Activated CD4-positive, CD25-positive, alpha-beta regulatory T cell treated with anti-CD3 and anti-CD28 coated beads, Interleukin-2, amount 50 U/mL, for 72 hours (primary cell): ENCODE measurements around the gene PRICKLE1.

Source experiments
- DNase-seq: peaks from one replicate; pipeline ENCODE4 v3.0.0; 2021

Gene PRICKLE1

DNA sequence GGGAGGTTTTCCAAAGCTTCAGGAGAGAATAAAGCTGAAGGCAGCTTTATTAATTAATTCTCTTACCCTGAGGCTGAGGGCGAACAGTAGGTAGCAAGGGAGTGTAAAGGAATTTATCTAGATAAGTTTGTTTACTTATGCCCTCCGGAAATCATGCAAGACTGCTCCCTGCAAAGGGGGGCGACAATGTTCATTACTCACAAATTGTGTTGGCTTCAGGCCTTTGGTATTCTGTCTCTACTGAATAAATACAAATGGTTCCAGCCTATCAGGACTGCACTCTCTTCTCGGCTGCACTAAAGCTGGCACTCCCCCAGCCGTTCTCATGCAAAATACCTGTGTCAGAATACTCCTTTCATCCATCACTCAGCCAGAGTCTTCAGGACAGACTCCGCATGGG lies 142.8 kb downstream of the PRICKLE1 start:
- no peak for DNase-seq

DNA sequence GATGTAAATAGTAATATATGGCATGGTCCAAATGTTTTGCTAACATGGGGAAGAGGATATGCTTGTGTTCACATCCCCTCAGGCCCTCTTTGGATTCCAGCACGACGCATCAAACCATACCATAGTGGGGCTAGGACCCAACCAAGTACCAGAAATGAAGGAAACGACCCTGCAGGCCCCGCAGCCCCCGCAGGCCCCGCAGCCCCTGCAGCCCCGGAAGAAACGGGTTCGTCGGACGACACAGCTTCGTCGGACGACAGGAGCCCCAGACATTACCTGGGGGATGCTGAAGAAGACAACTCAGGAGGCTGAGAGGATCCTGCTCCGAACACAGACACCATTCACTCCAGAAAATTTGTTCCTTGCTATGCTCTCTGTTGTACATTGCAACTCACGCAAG lies 143.7 kb downstream of the PRICKLE1 start:
- DNase-seq: no peak

DNA sequence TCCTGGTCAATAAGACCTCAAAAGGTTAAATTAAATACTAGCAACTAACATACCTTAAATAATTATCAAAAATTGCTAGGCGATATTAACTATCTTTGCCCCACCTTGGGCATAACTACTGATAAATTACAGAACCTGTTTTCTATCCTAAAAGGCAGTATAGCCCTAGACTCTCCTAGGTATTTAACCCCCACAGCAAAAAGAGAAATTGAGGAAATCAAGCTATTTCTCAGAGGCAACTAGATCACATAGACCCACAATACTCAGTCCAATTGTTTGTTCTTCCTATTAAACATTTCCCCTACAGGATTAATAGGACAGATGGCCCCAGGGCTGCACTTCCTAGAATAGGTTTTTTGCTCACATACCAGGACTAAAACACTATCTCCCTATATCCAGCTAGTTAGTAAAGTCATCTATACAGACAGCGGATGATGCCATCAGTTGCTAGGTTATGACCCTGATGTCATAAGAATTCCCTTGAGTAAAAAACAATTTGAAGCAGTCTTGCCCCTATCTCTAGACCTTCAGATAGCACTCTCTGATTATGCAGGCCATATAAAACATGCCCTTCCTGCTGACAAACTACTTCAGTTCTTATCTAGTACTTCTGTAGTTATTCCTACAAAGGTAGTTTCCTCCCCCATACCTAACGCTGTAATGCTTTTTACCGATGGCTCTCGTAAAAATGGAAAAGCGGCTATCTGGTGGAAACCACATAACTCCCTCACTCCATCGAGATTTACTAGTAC lies 145.2 kb downstream of the PRICKLE1 start:
- no peak for DNase-seq

DNA sequence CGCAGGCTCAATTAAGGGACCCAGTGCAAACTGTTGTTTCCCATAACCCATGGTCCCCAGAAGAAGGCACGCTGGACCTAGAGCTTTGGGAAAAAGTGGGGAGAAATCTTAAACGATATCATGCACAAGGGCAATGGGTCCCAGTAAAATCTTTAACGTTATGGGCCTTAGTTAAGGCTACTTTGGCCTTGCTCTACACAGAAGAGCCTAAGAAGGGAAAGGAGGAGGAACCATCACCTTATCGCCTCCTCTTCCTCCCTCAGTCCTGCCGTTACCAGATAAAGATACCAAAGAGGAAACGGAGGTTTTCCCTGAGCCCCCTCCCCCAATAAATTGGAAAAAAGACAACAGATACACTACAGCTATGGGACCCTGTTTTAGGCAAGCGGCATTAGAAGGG lies 146.7 kb downstream of the PRICKLE1 start:
- DNase-seq: no peak

DNA sequence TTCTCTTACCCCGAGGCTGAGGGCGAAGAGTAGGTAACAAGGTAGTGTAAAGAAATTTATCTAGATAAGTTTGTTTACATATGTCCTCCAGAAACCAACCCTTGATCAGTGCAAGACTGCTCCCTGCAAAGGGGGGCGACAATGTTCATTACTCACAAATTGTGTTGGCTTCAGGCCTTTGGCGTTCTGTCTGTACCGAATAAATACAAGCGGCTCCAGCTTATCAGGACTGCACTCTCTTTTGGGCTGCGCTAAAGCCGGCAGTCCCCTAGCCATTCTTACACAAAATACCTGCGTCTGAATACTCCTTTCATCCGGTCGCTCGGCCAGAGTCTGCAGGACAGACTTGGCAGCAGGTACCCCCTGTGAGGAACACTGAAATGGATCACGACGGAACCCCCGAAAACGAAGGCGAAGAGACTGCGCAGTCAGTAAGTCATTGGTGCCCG lies 147.2 kb downstream of the PRICKLE1 start:
- no peak for DNase-seq

DNA sequence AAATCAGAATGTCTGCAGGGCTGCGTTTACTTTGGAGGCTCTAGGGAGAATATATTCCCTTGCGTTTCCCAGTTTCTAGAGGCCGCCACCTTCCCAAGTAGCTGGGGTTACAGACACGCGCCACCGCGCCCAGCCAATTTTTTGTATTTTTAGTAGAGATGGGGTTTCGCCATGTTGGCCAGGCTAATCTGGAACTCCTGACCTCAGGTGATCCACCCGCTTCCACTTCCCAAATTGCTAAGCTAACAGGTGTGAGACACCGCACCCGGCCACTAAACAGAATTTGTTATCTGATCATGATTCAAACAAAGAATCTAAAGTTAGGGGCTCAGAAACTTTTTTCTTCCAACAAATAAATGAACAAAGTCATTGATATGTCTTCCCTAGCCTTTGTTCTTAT lies 148.9 kb downstream of the PRICKLE1 start:
- DNase-seq: no peak

DNA sequence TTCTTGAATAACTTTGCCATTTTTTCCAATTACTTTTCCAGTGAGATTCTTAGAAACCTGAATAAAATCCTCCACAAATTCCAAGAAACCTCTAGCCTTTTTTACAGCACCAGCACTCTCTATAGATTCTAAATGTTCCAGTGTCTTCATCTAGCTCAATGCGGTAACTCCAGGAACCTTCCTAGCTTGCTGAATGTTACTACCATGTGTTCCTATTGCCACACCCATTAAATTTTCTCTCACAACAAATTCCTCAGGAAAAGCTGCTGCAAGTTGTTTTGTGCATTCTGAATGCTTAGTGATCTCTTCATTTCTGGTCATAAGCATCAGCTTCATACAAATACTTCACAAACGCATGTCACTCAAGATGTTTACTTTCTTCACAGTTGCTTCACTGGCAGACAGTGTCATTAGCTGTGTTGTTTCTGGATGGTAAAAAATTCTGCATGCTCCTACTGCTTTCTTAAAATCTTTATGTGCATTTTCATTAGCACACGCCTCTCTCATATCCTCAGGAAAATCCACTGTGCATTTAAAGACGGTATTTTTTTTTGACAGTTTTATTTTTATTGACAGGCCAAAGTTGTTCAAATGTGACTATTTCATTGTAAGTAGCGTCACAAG lies 156.9 kb downstream of the PRICKLE1 start:
- DNase-seq: no peak

DNA sequence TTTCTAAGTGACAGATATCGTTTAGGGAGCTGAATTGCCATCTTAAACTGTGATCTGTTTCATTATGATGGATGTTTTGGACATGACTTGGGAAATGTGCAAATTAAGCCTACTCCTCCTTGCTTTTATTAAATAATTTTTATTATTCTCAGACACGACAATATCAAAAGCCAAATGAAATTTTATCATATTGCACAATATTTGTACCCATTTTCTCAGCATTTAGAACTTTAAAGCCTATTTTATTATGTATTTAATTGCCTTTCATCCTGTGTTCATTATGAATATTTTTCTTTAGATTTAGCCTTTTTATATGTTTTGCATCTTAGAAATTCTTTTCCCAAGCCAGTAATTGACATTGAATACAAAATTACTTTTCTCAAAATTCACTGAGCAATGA lies 160.7 kb downstream of the PRICKLE1 start:
- DNase-seq: no peak

DNA sequence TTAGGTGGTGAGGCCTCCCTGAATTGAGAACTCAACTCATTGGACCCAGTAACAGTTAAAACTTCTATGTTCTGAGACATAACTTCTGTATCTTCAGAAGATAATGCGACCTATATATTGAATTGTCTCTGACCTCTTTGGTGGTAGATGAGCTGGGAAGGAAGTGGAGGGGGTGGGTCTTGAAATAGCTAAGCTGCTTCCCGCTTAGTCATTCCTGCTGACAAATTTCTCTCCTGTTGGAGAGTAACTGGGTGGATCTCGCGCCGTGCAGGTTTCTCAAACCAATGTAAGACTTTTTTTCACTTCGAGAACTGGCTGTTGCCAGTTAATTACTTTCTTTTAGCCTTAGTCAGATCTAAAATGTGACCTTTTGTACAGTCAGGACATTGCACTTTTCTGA lies 162.8 kb downstream of the PRICKLE1 start:
- DNase-seq: no peak

DNA sequence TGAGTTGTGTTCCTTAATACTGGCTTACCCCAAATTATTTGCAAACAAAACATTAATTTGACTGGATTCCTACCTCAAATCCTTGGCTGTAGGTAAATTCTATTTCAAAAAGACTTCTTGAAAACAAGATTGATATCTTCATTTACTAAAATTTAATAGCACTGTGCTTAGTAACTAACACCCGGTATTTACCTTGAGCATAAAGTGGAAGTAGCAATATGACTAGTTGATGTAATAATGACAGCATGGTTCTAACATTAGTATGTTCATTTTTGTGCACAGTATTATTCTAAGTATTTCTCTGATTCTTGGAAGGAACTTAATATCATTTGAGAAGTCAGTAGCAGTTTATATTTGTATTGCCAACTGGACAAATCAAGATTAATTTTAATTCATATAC lies 166.8 kb downstream of the PRICKLE1 start:
- DNase-seq: no peak

DNA sequence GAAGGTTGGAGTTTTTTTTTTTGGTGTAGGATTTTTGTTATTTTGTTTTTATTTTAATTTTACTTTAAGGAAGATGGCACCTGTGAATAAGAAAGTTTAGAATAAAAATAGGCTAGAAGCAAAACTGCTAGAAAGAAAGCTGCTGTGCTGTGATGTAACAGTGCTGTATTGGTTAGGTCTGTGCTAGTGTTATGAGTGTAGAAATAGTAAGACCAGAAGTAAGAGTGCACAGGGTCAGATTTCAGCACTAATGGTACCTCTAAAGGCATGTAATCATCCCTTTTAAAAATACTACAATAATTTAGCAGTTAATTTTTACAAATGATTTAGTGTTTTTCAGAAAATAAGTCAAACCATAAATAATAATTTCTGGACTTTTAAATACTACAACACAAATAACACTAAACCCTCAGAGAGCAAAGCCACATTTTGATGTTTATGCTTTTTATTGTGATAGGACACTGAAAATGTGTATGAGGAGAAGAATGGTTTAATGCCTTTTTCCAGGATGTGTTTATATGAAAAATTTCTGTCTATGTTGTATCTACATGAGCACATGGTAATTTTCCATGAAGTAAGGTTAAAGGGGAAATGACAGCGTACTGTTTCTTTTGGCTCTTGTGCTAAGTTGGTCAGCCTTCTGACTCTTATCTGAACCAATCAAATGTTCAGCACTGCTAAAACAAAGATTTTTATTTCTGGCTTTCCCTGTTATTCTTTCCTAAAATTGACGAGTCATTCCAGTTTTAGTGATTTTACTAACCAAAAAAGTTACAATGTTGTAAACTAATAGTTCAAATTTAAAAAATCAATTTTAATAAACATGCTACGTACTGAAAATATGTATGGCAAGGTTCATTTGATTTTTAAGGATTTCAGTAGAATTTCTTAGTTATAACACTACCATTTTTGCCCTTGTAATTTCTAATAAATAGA lies 167.4 kb downstream of the PRICKLE1 start:
- DNase-seq: no peak

DNA sequence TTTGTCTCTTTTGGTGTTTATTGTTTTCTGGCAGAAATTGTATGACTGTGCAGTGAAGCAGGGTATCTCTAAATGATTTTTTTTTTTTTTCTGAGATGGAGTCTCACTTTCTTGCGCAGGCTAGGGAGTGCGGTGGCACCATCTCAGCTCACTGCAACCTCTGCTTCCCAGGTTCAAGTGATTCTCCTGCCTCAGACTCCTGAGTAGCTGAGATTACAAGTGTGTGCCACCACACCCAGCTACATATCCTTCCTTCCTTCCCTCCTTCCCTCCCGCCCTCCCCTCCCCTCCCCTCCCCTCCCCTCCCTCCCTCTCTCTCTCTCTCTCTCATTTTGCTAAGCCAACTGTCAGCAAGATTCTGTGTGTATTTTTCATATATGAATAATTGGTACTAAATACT lies 169.2 kb downstream of the PRICKLE1 start:
- DNase-seq: no peak

DNA sequence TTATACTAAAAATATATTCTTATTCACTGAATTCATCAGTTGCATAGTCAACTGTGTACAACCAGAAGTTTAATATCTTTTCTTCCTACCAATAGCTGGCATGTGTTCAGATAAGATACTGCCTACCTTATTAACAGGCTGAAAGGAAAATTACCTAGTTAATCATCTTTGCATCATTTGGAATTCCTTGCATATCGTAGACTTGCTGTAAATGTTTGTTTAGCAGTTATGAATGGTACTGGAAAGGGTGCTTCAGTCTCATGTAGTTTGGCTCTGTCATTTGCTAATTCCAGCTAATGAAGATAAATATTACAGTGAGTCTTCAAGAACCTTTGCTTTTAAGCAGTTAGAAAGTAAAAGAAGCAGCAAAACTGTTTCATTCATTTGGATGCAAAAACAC lies 179.2 kb downstream of the PRICKLE1 start:
- DNase-seq: no peak

DNA sequence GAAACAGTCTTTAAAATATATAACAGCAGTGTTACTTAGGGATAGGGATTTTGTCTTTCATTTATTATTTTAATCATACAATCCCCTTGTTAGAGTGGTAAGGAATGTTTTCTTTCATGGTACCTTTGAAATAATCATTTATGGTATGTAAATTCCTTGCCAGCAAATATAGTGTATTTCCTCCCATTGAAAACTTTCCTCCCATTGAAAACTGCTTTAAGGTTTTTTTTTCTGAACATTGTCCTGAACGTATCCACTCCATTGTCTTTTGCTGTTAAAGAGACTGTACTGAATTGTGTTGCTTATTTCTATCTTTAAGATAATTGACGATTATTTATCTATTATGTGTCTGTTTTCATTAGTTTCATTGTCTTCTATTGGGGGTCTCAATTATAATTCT lies 180.1 kb downstream of the PRICKLE1 start:
- DNase-seq: no peak

DNA sequence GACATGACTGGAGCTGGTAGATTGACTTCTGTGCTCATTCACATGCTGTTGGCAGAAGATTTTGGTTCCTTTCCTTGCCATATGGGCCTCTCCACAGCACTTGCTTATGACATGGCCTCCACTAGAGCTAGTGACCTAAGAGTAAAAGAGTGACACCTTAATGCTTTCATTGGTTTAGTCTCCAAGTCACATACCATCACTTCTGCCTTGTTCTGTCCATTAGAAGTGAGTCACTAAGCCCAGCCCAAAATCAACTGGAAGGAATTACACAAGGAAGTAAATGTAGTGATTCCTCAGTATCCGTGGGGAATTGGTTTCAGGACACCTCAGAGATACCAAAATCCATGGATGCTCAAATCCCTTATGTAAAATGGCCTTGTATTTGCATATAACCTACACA lies 182.2 kb downstream of the PRICKLE1 start:
- DNase-seq: no peak
